ENCODE measurements around the gene HAPSTR1. TPM values are rescaled to one million over a fixed set of nuclear protein-coding genes. Genes with fewer than 3 reads are reported as not detected.

HAPSTR1 gene
- total RNA-seq, 4 donors from 2014 or later = 39.1 to 53.1 (median 47.1) TPM

GRCh38 chr16:9055115-9055514, 36.3 kb upstream of the HAPSTR1 start:
- 90 to 95% methylated on average over 2 of the region's 2 CpGs for WGBS, 2 donors

GRCh38 chr16:9055661-9056060, 35.8 kb upstream of the HAPSTR1 start:
- no peak overlapping the region for H3K4me3 ChIP-seq (ENCODE audit: low read depth, poor library complexity, severe bottlenecking)
- TF ChIP-seq, protein P1, sequence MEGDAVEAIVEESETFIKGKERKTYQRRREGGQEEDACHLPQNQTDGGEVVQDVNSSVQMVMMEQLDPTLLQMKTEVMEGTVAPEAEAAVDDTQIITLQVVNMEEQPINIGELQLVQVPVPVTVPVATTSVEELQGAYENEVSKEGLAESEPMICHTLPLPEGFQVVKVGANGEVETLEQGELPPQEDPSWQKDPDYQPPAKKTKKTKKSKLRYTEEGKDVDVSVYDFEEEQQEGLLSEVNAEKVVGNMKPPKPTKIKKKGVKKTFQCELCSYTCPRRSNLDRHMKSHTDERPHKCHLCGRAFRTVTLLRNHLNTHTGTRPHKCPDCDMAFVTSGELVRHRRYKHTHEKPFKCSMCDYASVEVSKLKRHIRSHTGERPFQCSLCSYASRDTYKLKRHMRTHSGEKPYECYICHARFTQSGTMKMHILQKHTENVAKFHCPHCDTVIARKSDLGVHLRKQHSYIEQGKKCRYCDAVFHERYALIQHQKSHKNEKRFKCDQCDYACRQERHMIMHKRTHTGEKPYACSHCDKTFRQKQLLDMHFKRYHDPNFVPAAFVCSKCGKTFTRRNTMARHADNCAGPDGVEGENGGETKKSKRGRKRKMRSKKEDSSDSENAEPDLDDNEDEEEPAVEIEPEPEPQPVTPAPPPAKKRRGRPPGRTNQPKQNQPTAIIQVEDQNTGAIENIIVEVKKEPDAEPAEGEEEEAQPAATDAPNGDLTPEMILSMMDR (IDR thresholded peaks at IDR 0.05) = no peak
- no peak for TF ChIP-seq POLR2A (IDR thresholded peaks at IDR 0.05)
- intact Hi-C loops (cut with DNase I; ENCODE audit: low total_unique reads) = no loop called here
- 78 to 86% methylated on average over 2 of the region's 2 CpGs for WGBS, 2 donors
- DNase-seq (ENCODE audit: low spot score in 2 of 2) = no peak

More at GRCh38 chr16:9055115-9055514, 36.3 kb upstream of the HAPSTR1 start:
- intact Hi-C loops (cut with DNase I; ENCODE audit: low total_unique reads) = no loop called here
- TF ChIP-seq, protein P1 (IDR thresholded peaks at IDR 0.05) = no peak
- no peak for TF ChIP-seq POLR2A (IDR thresholded peaks at IDR 0.05)
- DNase-seq (ENCODE audit: low spot score in 2 of 2) = no peak
- H3K4me3 ChIP-seq (ENCODE audit: low read depth, poor library complexity, severe bottlenecking) = no peak overlapping the region

- no peak for TF ChIP-seq POLR2A (IDR thresholded peaks at IDR 0.05)
- TF ChIP-seq, protein P1 (IDR thresholded peaks at IDR 0.05) = no peak
- WGBS, 2 donors = 80 to 90% methylated on average over 9 of the region's 9 CpGs
Measured at GRCh38 chr16:9056061-9056460, 35.4 kb upstream of the HAPSTR1 start.

DNA sequence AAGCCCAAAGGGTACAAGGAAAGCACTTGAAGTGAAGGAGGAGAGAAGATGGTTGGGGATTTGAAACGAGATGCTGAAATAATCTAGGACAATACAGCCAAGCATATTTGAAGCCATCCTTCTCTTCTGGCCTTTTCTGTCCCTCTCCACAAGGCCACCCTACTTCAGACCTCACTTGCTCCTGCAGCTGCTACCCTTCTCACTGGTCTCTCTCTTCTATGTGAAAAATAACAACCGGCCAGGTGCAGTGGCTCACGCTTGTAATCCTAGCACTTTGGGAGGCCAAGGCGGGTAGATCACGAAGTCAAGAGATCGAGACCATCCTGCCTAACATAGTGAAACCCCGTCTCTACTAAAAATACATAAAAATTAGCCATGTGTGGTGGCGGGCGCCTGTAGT, 33.2 kb upstream of the HAPSTR1 start:
- H3K4me3 ChIP-seq (ENCODE audit: low read depth, poor library complexity, severe bottlenecking) = no peak overlapping the region
- TF ChIP-seq, protein P1 (IDR thresholded peaks at IDR 0.05) = no peak
- no peak for TF ChIP-seq POLR2A (IDR thresholded peaks at IDR 0.05)
- intact Hi-C loops (cut with DNase I; ENCODE audit: low total_unique reads) = no loop called here
- DNase-seq (ENCODE audit: low spot score in 2 of 2) = no peak
- 91 to 95% methylated on average over 9 of the region's 9 CpGs for WGBS, 2 donors

More at GRCh38 chr16:9056061-9056460, 35.4 kb upstream of the HAPSTR1 start:
- no peak overlapping the region for H3K4me3 ChIP-seq (ENCODE audit: low read depth, poor library complexity, severe bottlenecking)
- DNase-seq (ENCODE audit: low spot score in 2 of 2) = no peak
- intact Hi-C loops (cut with DNase I; ENCODE audit: low total_unique reads) = no loop called here

DNA sequence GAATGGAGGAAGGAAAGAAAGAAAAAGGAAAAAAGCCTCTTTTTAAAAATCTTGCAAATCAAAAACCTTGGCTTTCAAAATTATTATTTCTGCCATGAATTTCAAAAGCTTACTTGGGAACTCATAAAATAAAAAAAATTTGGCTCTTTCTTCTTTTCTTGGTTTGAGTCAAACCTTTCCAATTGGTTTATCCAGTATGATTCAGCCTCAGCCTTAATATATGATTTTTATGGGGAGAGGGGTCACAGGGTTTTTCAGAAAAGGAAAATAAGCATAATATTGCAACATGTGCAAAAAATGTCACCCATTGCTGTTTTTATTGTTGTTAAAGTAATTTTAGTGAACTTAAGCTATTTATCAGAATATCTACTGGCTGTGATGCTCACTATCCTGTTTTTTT, 31.2 kb upstream of the HAPSTR1 start:
- H3K4me3 ChIP-seq (ENCODE audit: low read depth, poor library complexity, severe bottlenecking) = no peak overlapping the region
- TF ChIP-seq, protein P1 (IDR thresholded peaks at IDR 0.05) = no peak
- no peak for TF ChIP-seq POLR2A (IDR thresholded peaks at IDR 0.05)
- no peak for DNase-seq (ENCODE audit: low spot score in 2 of 2)
- intact Hi-C loops (cut with DNase I; ENCODE audit: low total_unique reads) = no loop called here

- no peak for TF ChIP-seq POLR2A (IDR thresholded peaks at IDR 0.05)
- TF ChIP-seq, protein P1 (IDR thresholded peaks at IDR 0.05) = no peak
- 60 to 61% methylated on average over 4 of the region's 4 CpGs for WGBS, 2 donors
- DNase-seq (ENCODE audit: low spot score in 2 of 2) = no peak
Measured at GRCh38 chr16:9061358-9061813, 30.1 kb upstream of the HAPSTR1 start.

More at GRCh38 chr16:9061358-9061813, 30.1 kb upstream of the HAPSTR1 start:
- intact Hi-C loops (cut with DNase I; ENCODE audit: low total_unique reads) = no loop called here
- H3K4me3 ChIP-seq (ENCODE audit: low read depth, poor library complexity, severe bottlenecking) = no peak overlapping the region
